ENCODE results near the gene RABGEF1.
"Not testable (repeated sequence)": the region's sequence is repeated elsewhere in the genome, so short reads cannot be mapped to it uniquely, and the experiment has no call there.

- TF ChIP-seq POLR2A (IDR thresholded peaks at IDR 0.05; ENCODE audit: low read depth, low read length); FOS (IDR thresholded peaks at IDR 0.05; ENCODE audit: borderline replicate concordance, insufficient read depth, low read length); CTCF (IDR thresholded peaks at IDR 0.05; ENCODE audit: extremely low read depth in 1 of 2, insufficient read depth in 1 of 2, low read depth in 1 of 2, low read length in 2 of 2): not testable (repeated sequence)
Observed at GRCh38 chr7:66817956-66818355, 77.4 kb downstream of the RABGEF1 start.

Data from endothelial cell of umbilical vein (primary cell).